Smooth muscle cell (in vitro differentiated cells): ENCODE results near the gene CACNA2D2. TPM values are rescaled to one million over a fixed set of nuclear protein-coding genes. Genes with fewer than 3 reads are reported as not detected.
A peak's percentile ranks its signal among the peaks of the same experiment; 100 is the strongest.

Source experiments
- DNase-seq: peaks from one replicate; lab custom pipeline; 2025; ENCODE audit not compliant: unreplicated experiment; lab: John Stamatoyannopoulos, UW
- H2AFZ ChIP-seq: fragments of 200-600 bp; sonication (generic); 2 replicates; pipeline ENCODE4 v1.6.0; 2016; ENCODE audit warnings: antibody characterized with exemption, low read depth, mild to moderate bottlenecking
- H3F3A ChIP-seq: fragments of 200-600 bp; sonication (generic); 2 replicates; pipeline ENCODE4 v1.6.0; 2017; ENCODE audit warnings: antibody characterized with exemption, low read depth
- H3K27ac ChIP-seq: fragments of 200-600 bp; sonication (generic); 2 replicates; pipeline ENCODE4 v1.5.1; 2016; ENCODE audit warnings: low read depth, mild to moderate bottlenecking
- H3K27me3 ChIP-seq: fragments of 200-600 bp; sonication (generic); 2 replicates; pipeline ENCODE4 v1.6.1; 2016; ENCODE audit warnings: low read depth, mild to moderate bottlenecking
- H3K36me3 ChIP-seq: fragments of 200-600 bp; sonication (generic); 2 replicates; pipeline ENCODE4 v1.5.1; 2016; ENCODE audit warnings: low read depth
- H3K4me1 ChIP-seq: fragments of 200-600 bp; sonication (generic); 2 replicates; pipeline ENCODE4 v1.5.1; 2016; ENCODE audit warnings: low read depth
- H3K4me2 ChIP-seq: fragments of 200-600 bp; sonication (generic); 2 replicates; pipeline ENCODE4 v1.6.0; 2016; ENCODE audit warnings: mild to moderate bottlenecking
- H3K4me3 ChIP-seq: fragments of 200-600 bp; sonication (generic); 2 replicates; pipeline ENCODE4 v1.5.1; 2016; ENCODE audit warnings: mild to moderate bottlenecking
- H3K79me2 ChIP-seq: fragments of 200-600 bp; sonication (generic); 2 replicates; pipeline ENCODE4 v1.6.0; 2016; ENCODE audit warnings: low read depth, mild to moderate bottlenecking
- H3K9ac ChIP-seq: fragments of 200-600 bp; sonication (generic); 2 replicates; pipeline ENCODE4 v1.6.0; 2016; ENCODE audit warnings: low read depth
- H3K9me3 ChIP-seq: fragments of 200-600 bp; sonication (generic); replicated peaks from 2 replicates; pipeline ENCODE4 v1.5.1; 2016; ENCODE audit warnings: low read depth
- H4K20me1 ChIP-seq: fragments of 200-600 bp; sonication (generic); 2 replicates; pipeline ENCODE4 v1.6.0; 2016; ENCODE audit warnings: low read depth
- WGBS: methylation state at CpG from one replicate; pipeline ENCODE4 v1.1.7; 2016; ENCODE audit warnings: low lambda C conversion rate; 5-methylcytosine and 5-hydroxymethylcytosine counted together
- polyA plus RNA-seq: library from polyadenylated mRNA; unstranded; fragments of >200 nt; fragmentation: Nextera tagmentation; extraction: Ambion mirVana; gene quantifications from 2 replicates; pipeline ENCODE4 v1.2.1, GENCODE V29; 2016
- total RNA-seq: library from RNA; depleted of rRNA; stranded (reverse); fragments of >200 nt; gene quantifications from 2 replicates; pipeline ENCODE4 v1.2.3, GENCODE V29; 2014
- TF ChIP-seq, protein P1 (sequence below): fragments of 200-600 bp; sonication (generic); IDR thresholded peaks from 2 replicates; pipeline ENCODE4 v1.5.1; 2017; ENCODE audit warnings: borderline replicate concordance, mild to moderate bottlenecking, antibody characterized with exemption; ENCODE audit not compliant: insufficient read depth, poor library complexity, severe bottlenecking

The CACNA2D2 gene
- total and polyA plus RNA-seq, 2 experiments from 2014 or later = 0.27 to 0.51 TPM

DNA sequence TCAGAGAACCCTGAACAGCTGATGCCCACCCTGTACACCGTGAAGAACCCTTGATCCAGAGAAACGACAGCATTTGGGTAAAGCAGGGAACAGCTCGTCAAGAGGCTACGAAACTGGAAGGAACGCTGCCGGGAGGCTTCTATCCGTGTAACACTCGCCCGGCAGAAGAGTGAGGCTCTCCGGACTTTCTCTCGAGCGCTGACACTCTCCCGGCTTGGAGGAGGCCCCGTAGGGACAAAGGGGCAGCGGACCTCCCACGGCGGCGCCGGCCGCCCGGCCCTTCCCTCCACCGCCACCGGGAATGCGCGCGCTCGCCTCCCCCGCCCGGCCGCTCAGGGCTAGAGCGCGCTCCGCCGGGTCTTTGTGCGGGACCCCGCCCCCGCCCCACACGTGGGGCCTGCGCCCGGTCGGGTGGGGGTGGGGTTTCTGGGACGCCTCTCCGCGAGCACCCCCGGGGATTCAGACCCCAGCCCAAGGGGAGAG lies 182.5 kb downstream of the CACNA2D2 start:
- Histone ChIP-seq H3K27me3 (no peaks in the 10 kb centered on the region), H3K4me2 (peak overlapping the region; percentile 88), H3K9me3 (no peaks in the 10 kb centered on the region), H2AFZ (peak overlapping the region; percentile 60), H3K4me3 (peak overlapping the region; percentile 75), H3K79me2 (peaks cover 20% of the 10 kb centered on the region), H4K20me1 (peaks cover 18% of the 10 kb centered on the region), H3F3A (peaks cover 6% of the 10 kb centered on the region), H3K4me1 (peaks cover 17% of the 10 kb centered on the region), H3K27ac (peak overlapping the region; percentile 95), H3K9ac (peak overlapping the region; percentile 98), H3K36me3 (no peaks in the 10 kb centered on the region)
- 1% methylated on average over 20 of the region's 45 CpGs for WGBS
- peak; percentile 92 for DNase-seq
- TF ChIP-seq, protein P1, sequence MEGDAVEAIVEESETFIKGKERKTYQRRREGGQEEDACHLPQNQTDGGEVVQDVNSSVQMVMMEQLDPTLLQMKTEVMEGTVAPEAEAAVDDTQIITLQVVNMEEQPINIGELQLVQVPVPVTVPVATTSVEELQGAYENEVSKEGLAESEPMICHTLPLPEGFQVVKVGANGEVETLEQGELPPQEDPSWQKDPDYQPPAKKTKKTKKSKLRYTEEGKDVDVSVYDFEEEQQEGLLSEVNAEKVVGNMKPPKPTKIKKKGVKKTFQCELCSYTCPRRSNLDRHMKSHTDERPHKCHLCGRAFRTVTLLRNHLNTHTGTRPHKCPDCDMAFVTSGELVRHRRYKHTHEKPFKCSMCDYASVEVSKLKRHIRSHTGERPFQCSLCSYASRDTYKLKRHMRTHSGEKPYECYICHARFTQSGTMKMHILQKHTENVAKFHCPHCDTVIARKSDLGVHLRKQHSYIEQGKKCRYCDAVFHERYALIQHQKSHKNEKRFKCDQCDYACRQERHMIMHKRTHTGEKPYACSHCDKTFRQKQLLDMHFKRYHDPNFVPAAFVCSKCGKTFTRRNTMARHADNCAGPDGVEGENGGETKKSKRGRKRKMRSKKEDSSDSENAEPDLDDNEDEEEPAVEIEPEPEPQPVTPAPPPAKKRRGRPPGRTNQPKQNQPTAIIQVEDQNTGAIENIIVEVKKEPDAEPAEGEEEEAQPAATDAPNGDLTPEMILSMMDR = no peak

DNA sequence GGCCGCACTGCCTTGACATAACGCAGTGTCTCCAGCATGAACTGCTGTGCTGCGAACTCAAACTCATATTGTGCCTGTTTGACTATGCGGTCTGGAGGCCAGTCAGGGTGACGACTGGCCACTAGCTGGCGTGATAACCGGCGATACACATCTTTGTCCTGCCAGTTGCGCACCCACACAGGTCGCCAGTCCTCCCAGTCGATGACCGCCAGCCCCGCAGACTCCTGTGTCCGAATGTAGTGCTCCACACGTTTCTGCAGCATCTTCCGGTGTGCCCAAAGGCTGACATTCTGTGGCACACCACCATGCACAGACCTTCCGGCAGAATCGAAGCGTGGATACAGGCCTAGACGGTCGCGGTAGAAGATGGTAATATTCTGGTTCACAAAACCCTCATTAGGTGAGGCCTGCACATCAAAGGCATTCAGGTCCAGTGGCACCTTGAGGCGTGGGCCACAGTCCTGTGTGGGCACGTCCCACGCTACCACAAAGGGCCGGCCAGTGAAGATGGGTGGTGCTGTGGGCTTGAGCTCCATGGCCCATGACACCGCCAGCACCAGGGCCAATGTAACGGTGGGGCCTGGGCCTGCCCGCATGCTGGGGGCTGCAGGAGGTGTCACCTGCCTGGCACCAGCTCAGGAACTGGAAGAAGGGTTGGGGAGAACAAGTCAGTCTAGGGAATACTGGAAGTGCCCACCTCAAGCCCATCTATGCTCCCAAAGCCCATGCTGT lies 183.4 kb downstream of the CACNA2D2 start:
- Histone ChIP-seq H3K36me3 (no peaks in the 10 kb centered on the region), H3K4me1 (peaks cover 17% of the 10 kb centered on the region), H3K4me2 (peak overlapping the region; percentile 88), H3K9ac (peak overlapping the region; percentile 98), H3K4me3 (peak overlapping the region; percentile 75), H2AFZ (no peak overlapping the region), H3F3A (peaks cover 6% of the 10 kb centered on the region), H3K27me3 (no peaks in the 10 kb centered on the region), H3K9me3 (no peaks in the 10 kb centered on the region), H3K79me2 (peaks cover 20% of the 10 kb centered on the region), H3K27ac (peak overlapping the region; percentile 95), H4K20me1 (peaks cover 18% of the 10 kb centered on the region)
- no peak for DNase-seq
- WGBS = 90% methylated on average over 29 of the region's 29 CpGs
- TF ChIP-seq, protein P1 = no peak

DNA sequence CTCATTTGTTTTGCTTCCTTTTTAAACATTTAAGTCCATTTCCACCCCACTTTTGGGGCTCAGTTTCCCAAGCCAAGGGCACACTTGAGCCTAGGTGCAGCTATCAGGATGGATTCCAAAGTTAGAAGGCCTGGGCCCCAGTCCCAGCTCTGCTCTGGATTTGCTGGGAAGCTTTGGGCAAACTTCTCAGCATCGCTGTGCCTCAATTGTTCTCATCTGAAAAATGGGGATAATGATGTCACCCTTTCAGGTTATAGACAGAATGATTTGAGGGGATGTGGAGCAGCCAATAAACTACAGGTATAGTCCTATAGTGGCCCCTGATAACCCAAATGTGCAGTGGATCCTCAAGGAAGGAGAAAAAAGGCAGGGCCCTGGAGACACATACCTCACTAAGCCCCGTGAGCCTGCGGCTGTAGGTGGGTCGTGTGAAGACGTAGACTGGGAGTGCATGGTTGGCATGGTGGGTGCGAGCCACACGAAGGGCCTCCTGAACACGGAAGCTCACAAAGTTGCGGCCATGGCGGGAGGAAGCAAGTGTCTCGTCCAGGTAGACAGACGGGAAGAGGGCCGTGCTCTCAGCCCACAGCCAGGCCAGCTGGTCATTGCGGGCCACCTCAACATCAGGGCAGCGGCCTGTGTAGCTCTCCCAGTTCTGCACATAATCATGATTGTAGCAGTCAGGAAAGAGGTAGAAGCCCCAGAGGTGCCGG lies 184.1 kb downstream of the CACNA2D2 start:
- peaks cover 17% of the 10 kb centered on the region for H3K4me1 ChIP-seq
- H3K9ac ChIP-seq = no peak overlapping the region
- 98% methylated on average over 16 of the region's 16 CpGs for WGBS
- peaks cover 20% of the 10 kb centered on the region for H3K79me2 ChIP-seq
- no peak overlapping the region for H3K27ac ChIP-seq
- peaks cover 18% of the 10 kb centered on the region for H4K20me1 ChIP-seq
- no peaks in the 10 kb centered on the region for H3K9me3 ChIP-seq
- H3K4me2 ChIP-seq = peak overlapping the region; percentile 88
- H3K27me3 ChIP-seq = no peaks in the 10 kb centered on the region
- no peak for DNase-seq
- TF ChIP-seq, protein P1 = no peak
- H3K4me3 ChIP-seq = no peak overlapping the region
- no peaks in the 10 kb centered on the region for H3K36me3 ChIP-seq
- H3F3A ChIP-seq = peaks cover 6% of the 10 kb centered on the region
- no peak overlapping the region for H2AFZ ChIP-seq
